Raji (cell line): Measurements from ENCODE around the gene H2AZ2.

Experiments used
- POLR2A ChIP-seq: IDR thresholded peaks from 2 replicates; pipeline ENCODE4 v1.6.1; 2011; ENCODE audit warnings: low read depth, low read length, control low read depth; ENCODE audit not compliant: insufficient read depth

Gene H2AZ2

DNA sequence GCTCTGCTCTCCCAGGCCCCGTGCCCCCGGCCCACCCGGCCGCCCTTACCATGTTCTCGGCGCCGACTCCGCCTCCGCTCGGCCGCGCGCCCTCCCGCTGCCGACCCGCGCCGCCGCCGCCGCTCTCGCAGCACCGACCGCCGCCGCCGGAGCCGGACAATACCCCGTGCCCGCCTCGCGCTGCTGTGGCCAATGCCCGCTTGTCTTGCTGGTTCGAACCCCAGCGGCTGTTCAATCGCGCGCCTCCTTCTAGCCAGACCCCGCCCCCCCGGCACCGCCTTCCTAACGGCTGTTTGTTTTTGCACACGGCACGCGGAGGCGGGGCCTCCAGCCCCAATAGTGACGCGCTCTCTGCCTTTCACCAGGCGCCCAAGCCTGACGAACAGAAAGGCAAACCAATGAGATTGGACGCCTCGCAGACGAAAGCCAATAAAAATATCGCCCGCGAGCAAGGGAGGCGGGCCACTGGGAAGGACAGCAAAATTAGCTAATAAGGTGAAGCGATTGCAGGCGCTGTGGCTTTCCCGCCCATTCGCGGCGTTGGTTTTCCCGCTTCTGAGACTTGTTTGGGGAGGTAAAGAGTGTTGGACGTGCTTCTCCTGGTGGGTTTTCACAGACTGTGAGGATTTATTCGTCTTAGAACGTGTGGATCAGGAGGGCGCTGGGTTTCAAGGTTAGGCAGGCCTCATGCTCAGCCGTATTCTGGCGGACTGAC is at the start of gene H2AZ2:
Gene H2AZ2, minus strand, starts transcription at position 168 of the 715 bp plus-strand sequence. Its CDS starts 116 bp downstream, at position 52.
- TF ChIP-seq POLR2A: peak; percentile 91

GRCh38 chr7:44897309-44897708 is 49.4 kb upstream of the H2AZ2 start:
- no peak for TF ChIP-seq POLR2A

GRCh38 chr7:44894888-44895580 is 47.1 kb upstream of the H2AZ2 start:
- no peak for TF ChIP-seq POLR2A

DNA sequence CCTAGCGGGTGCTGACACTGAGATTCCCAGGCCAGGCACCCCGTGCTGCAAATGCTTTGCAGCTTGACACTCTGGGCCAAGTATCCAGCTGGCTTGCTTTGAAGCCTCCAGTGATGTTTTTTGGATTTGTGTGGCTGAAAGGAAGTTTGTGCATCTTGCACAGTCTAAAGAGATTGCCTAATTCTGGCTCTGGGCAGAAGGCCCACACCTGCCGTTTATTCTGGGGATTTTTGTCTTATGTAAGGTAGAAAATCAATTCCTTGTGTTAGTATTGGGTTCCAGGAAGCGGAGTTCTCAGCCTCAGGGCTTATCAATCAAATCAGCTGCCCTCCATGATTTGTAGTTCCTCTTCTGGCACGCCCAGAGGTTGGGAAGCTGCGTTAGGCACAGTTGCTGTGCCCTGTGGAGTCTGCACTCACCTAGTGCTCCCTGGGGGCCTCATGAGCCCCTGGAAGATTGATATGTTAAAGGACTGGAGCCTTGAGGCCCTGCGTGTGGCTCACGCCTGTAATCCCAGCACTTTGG is 45.9 kb upstream of the H2AZ2 start:
- no peak for TF ChIP-seq POLR2A

GRCh38 chr7:44891791-44892190 is 43.9 kb upstream of the H2AZ2 start:
- no peak for TF ChIP-seq POLR2A

DNA sequence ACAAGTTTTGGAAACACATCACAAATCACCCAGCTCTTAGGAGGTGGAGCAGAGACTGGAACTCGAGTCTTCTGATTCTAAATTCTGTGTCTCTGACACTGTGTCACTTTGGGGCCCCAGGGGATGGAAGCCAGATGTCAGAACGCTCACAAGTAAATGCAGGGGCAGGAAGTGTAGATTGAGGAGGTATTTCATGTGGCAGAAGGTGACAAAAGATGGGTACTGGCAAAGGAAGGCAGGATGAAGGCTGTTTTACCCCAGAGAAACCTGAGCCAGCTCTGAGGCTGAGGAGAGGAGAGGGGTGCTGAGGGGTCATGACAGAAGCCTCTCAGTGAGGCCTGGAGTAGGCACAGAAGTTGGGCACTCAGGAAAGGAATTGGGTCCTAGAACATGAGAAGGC is 43.5 kb upstream of the H2AZ2 start:
- no peak for TF ChIP-seq POLR2A

DNA sequence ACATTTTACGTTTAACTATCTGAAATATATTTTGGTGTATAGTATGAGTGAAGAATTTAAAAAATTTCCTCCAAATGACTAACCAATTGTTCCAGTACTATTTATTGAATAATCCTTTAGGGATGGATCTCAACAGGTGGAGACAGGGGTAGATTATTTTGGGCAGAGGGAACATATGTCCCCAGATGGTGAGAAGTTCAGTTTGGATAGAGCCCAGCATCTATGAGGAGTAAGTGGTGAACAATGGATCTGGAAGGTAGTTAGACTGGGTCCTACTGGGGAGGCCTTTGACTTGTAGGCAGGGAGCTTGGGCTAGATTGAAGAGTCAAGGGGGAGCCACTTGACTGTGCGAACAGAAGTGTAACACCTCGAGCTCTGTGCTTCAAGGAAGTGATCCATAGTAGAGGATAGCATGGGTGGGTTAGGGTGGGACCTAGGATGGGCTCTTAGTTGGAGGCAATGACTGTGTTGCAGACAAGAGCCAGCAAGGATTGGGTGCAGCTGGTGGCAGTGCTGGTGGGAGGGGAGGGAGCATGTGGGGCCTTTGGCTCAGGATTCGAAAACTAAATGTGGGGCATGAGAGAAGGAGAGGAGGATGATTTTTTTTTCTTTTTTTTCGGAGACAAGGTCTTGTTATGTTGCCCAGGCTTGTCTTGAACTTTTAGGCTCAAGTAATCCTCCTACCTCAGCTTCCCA is 41.3 kb upstream of the H2AZ2 start:
- TF ChIP-seq POLR2A: no peak

DNA sequence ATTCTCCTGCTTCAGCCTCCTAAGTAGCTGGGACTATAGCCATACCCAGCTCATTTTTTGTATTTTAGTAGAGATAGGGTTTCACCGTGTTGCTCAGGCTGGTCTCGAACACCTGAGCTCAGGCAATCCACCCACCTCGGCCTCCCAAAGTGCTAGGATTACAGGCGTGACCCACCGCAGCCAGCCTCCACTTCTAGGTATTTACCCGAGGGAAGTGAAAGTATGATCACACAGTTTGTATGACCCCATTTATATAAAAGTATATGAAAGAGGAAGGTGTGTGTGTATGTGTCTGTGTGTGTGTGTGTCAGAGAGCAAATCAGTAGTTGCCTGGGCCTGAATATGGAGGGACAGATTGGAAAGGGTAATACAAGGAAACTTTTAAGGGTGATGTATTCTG is 39.4 kb upstream of the H2AZ2 start:
- TF ChIP-seq POLR2A: no peak

DNA sequence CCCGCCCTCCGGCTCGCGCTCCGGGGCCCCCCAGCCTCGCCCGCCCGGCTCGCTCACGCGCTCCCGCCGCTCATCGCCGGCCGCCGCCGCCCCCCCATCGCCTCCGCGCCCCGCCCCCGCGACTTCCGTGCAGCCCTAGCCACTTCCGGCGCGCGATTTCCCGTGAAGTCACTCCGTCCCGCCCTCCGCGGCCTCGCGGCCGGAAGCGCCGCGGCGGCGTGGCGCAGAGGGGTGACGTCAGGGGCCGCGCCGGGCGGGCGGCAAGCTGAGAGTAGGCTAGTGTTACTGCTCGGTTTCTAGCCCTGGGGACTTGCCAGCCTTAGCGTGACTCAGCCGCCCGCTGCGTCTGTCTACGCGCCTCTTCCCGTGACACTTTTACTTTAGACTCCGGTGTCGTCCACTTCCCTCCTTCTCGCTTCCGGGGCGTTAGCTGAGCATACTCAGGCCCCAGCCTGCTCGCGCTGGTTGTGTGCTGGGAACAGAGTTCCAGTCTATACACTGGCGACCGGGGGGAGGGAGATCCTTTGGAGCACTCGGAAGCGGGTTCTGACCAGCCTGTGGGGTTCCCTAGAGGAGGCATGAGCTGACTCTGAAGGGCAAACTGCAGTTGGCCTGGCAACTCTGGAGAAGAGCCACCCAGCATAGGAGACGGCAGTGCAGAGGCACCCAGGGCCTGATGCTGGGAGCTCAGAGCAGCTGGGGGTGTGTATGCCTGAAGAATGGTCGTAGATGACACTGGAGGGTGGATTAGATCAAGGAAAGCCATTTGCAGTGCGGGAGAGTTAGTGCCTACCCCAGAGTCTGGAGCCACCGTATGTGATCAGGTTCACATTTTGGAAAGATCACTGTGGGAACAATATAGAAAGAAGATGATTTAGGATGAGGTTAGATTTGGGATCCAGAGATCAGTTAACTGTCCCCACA is 37.8 kb upstream of the H2AZ2 start, which contains the start of gene PURB:
Gene PURB, minus strand, starts transcription at position 137 of the 924 bp plus-strand sequence. CDS start 182 bp downstream, outside the sequence.
- peak; percentile 95 for TF ChIP-seq POLR2A

DNA sequence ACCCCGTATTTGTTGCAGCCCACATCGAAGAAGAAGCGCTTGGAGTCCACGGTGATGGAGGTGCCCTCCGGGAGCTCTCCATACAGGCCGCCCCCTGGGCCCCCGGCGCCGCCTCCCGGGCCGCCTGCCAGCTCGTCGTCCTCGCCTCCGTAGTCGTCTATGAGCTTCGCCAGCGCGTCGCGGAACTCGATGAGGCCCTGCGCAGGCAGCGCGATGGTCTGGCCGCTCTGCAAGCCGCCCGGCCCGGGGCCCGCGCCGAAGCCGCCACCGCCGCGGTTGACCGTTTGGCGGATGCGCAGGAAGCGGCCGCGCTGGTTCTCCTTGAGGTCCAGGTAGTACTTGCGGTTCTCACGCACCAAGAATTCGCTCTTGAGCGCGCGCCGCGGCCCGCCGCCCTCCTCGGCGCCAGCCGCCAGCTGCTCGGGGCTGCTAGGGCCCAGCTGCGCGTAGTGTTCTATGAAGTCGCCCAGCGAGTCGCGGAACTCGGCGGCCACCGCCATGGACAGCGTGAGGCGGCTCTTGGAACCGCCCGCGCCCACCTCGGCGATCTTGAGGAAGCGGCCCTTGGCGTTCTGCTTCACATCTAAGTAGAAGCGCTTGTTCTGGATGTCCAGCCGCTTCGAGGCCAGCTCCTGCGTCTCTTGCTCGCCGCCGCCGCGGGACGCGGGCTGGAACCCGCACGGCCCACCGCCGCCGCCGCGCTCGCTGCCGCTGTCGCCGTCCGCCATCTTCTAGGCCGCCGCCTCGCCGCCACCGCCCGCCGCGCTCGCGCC is 36.9 kb upstream of the H2AZ2 start:
- TF ChIP-seq POLR2A: no peak

DNA sequence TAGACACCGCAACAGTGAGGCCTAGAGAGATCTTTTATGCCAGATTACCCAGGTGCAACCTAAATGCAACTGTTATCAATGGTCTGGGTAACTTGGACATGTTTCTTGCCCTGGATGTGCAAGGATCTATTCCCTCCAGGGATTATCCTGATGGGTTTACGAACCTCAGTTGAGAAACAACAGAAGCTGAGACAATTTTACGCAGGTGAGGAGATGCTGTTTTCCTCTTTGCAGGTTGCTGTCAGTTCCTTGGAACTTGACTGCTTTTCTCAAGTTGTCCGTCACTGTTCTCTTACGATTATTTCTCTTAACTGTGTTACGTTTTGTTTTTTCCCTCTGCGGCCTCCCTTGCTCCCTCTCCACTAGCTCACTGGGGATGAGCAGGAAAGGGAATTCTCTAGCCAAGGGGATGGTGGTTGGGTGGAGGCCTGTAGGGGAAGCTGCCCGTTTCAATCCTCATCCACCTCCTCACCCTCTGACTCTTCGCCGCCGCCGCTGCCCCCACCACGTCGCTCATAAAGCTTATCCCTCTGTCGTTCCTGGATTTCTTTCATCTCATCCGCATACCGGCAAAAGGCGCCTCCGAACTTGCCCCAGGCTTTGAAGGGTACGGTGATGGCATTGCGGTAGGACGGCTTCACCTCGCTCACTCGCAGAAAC is 36.2 kb upstream of the H2AZ2 start:
- TF ChIP-seq POLR2A: no peak

DNA sequence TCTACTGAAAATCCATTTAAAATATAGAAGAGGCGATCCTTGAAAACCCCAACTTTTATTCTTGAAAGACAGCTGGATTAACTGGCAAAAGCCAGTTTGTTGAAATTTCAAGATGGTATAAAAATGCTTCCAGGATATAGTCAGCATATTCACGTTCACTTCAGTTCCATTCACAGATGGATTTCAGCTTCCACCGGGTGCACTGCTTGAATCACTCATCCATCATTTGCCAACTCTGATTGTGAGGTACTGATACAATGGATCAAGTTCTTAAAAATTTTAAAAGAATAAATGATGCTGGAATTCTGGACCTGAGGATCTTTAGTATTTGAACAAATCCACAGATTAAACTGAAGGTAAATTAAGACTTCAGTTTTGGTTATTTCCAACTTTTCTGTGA is 35.0 kb upstream of the H2AZ2 start:
- TF ChIP-seq POLR2A: no peak

DNA sequence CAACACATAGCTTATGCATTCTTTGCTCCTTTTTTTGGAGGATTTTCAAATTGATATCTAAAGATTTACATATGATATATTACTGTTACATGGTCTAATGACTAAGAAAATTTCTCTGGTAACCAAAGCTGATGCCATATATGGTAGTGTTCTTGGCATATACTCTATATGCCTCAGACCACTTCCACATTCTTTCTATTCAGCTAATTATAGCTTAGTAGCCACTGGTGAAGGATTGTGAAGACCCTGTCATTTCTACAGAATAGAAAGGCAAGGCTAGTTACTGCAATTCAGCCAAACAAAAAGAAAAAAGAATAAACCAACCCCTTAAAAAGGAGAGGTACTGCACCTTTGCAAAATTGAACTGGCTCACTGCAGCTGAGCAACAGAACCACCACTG is 33.7 kb upstream of the H2AZ2 start:
- TF ChIP-seq POLR2A: no peak

GRCh38 chr7:44881066-44881600 is 33.2 kb upstream of the H2AZ2 start:
- TF ChIP-seq POLR2A: no peak
